ENCODE measurements around the gene IGFLR1. TPM values are rescaled to one million over a fixed set of nuclear protein-coding genes. Genes with fewer than 3 reads are reported as not detected.

The IGFLR1 gene
- total and polyA plus RNA-seq, 2 experiments from 2014 or later = 2.6 to 5.5 TPM

DNA sequence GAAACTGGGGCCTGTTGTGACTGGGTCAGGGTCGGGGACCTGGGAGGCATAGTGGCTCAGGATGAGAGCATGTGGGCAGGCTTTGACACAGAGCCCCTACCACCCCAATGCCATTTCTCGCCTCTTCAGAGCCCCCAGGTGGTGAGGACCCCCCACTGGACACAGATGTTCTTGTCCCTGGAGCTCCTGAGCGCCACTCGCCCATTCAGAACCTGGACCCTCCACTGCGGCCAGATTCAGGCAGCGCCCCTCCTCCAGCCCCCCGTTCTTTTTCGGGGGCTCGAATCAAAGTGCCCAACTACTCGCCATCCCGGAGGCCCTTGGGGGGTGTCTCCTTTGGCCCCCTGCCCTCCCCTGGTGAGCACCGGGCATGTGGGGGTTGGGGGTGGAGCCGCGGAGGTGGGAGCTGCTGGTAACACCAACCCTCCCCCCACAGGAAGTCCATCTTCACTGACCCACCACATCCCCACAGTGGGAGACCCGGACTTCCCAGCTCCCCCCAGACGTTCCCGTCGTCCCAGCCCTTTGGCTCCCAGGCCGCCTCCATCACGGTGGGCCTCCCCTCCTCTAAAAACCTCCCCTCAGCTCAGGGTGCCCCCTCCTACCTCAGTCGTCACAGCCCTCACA is 10.4 kb downstream of the IGFLR1 start:
- Histone ChIP-seq H3K4me1 (ENCODE audit: low read depth) (no peaks in the 10 kb centered on the region), H3K4me3 (no peak overlapping the region), H3K27ac (no peak overlapping the region), H3K9me3 (ENCODE audit: low read depth) (no peaks in the 10 kb centered on the region), H3K27me3 (no peaks in the 10 kb centered on the region), H3K36me3 (peaks cover 51% of the 10 kb centered on the region)
- no peak for DNase-seq (ENCODE audit: low read depth in 1 of 2, low spot score in 1 of 2)
- TF ChIP-seq, protein P1, sequence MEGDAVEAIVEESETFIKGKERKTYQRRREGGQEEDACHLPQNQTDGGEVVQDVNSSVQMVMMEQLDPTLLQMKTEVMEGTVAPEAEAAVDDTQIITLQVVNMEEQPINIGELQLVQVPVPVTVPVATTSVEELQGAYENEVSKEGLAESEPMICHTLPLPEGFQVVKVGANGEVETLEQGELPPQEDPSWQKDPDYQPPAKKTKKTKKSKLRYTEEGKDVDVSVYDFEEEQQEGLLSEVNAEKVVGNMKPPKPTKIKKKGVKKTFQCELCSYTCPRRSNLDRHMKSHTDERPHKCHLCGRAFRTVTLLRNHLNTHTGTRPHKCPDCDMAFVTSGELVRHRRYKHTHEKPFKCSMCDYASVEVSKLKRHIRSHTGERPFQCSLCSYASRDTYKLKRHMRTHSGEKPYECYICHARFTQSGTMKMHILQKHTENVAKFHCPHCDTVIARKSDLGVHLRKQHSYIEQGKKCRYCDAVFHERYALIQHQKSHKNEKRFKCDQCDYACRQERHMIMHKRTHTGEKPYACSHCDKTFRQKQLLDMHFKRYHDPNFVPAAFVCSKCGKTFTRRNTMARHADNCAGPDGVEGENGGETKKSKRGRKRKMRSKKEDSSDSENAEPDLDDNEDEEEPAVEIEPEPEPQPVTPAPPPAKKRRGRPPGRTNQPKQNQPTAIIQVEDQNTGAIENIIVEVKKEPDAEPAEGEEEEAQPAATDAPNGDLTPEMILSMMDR (IDR thresholded peaks at IDR 0.05; ENCODE audit: low read depth, low read length) = no peak

DNA sequence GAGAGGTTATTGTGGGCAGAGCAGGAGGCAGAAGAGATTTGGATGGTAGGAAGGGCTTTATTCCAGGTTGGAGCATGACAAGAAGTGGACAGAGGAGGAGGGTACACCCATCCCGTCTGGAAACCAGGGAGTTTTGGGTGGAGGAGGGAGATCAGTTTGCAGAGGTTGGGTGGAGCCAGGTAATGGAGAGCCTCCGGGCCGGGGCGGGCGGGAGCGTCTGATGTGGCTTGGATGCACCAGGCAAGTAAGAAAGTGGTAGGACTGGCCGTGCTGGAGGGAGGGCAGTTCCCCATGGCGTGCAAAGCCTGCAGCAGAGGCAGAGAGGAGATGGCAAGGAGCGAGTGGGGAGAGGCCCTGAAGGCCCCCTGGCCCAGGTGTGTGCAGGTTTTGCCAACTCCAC is 10.9 kb downstream of the IGFLR1 start:
- H3K9me3 ChIP-seq (ENCODE audit: low read depth) = no peaks in the 10 kb centered on the region
- H3K4me3 ChIP-seq = no peak overlapping the region
- TF ChIP-seq, protein P1 (IDR thresholded peaks at IDR 0.05; ENCODE audit: low read depth, low read length) = no peak
- peaks cover 49% of the 10 kb centered on the region for H3K36me3 ChIP-seq
- H3K27ac ChIP-seq = no peak overlapping the region
- no peaks in the 10 kb centered on the region for H3K4me1 ChIP-seq (ENCODE audit: low read depth)
- DNase-seq (ENCODE audit: low read depth in 1 of 2, low spot score in 1 of 2) = no peak
- H3K27me3 ChIP-seq = no peaks in the 10 kb centered on the region

DNA sequence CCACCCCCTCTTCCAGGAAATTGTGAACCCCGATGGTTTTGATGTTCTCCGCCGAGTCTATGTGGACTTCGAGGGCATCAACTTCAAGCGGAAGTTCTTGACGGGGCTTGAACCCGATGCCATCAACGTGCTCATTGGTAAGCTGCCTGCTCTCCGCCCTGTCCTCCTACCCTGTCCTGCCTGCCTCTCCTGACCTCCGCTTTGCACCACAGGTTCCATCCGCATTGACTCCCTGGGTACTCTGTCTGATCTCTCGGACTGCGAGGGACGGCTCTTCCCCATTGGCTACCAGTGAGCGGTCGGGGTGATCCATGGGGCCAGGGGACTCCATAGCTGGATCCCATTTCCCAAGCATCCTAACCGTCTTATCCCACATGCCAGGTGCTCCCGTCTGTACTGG is 11.9 kb downstream of the IGFLR1 start:
- Histone ChIP-seq H3K36me3 (peaks cover 57% of the 10 kb centered on the region), H3K4me1 (ENCODE audit: low read depth) (no peaks in the 10 kb centered on the region), H3K9me3 (ENCODE audit: low read depth) (no peaks in the 10 kb centered on the region), H3K4me3 (no peak overlapping the region), H3K27ac (no peak overlapping the region), H3K27me3 (no peaks in the 10 kb centered on the region)
- TF ChIP-seq, protein P1 (IDR thresholded peaks at IDR 0.05; ENCODE audit: low read depth, low read length) = no peak
- no peak for DNase-seq (ENCODE audit: low read depth in 1 of 2, low spot score in 1 of 2)

DNA sequence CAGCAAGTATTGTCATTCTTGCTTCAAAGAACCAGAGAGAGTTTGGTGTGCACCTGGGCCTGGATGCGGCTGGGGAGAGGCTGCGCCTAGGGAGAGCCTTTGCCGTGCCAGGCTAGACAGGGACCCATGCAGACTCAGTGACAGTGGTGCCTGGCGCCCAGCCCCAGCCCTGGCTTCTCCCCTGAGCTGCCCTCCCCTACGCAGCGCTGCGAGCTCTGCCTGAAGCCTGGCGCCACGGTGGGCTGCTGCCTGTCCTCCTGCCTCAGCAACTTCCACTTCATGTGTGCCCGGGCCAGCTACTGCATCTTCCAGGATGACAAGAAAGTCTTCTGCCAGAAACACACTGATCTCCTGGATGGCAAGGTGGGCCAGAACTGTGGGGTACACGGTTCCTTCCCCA is 12.5 kb downstream of the IGFLR1 start:
- DNase-seq (ENCODE audit: low read depth in 1 of 2, low spot score in 1 of 2) = no peak
- no peak overlapping the region for H3K27ac ChIP-seq
- H3K27me3 ChIP-seq = no peaks in the 10 kb centered on the region
- TF ChIP-seq, protein P1 (IDR thresholded peaks at IDR 0.05; ENCODE audit: low read depth, low read length) = no peak
- no peaks in the 10 kb centered on the region for H3K9me3 ChIP-seq (ENCODE audit: low read depth)
- H3K4me3 ChIP-seq = no peak overlapping the region
- H3K4me1 ChIP-seq (ENCODE audit: low read depth) = no peaks in the 10 kb centered on the region
- peaks cover 61% of the 10 kb centered on the region for H3K36me3 ChIP-seq

DNA sequence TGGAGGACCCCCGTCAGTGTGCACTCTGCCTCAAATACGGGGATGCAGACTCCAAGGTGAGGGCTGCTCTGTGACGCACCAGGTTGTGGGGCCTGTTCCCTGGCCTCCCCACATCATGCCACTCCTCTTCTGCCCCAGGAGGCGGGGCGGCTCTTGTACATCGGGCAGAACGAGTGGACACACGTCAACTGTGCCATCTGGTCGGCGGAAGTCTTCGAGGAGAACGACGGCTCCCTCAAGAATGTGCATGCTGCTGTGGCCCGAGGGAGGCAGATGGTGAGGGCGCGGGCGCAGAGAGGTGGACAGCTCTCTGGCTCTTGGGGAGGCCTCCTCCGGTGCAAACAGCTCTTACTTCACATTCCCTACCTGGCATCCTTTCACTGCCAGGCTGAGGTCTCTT is 13.2 kb downstream of the IGFLR1 start:
- DNase-seq (ENCODE audit: low read depth in 1 of 2, low spot score in 1 of 2) = no peak
- Histone ChIP-seq H3K9me3 (ENCODE audit: low read depth) (no peaks in the 10 kb centered on the region), H3K4me3 (no peak overlapping the region), H3K27me3 (no peaks in the 10 kb centered on the region), H3K27ac (no peak overlapping the region), H3K4me1 (ENCODE audit: low read depth) (no peaks in the 10 kb centered on the region), H3K36me3 (peaks cover 67% of the 10 kb centered on the region)
- TF ChIP-seq, protein P1 (IDR thresholded peaks at IDR 0.05; ENCODE audit: low read depth, low read length) = no peak

All from cardiac muscle cell (in vitro differentiated cells and primary cell).